ENCODE data around the gene ANKRD11.
"Not testable (repeated sequence)": the region's sequence is repeated elsewhere in the genome, so short reads cannot be mapped to it uniquely, and the experiment has no call there.

Gene ANKRD11

DNA sequence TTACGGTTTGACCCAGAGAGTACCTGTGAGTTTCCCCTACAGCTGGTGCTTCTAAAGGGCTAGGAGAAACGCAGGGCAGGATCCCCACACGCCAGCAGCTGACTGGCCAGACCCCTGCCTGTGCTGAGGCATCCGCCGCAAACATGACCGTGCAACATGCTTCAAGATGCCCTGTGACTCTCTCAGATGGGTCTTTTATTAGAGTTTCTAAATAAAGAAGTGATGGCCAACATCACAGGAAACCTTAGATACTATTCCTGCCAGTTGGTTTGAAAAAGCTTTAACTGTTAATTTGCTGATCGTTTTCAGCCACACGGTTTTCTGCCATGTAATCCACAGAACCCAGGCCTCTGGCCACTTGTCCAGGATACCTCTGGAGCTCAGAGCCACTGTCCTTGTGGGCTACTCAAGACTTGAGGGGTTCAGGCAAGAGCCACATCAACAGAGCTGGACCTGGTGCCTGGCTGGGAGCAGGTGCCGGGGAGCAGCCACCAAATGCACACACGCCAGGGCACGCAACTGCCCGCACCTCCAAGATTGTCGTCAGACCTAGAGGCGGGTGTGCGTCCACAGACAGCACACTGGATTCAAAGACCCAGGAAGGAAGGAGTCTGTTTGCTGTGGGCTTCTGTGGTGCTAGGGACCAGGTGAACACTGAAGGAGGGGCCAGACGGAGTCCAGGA lies 154.4 kb downstream of the ANKRD11 start:
- no peak overlapping the region for H3K4me3 ChIP-seq (replicated peaks in 1 of 2; ENCODE audit: low read depth in 2 of 2, low read length in 2 of 2)
- no peak for DNase-seq (ENCODE audit: low read depth in 2 of 2)
- TF ChIP-seq, protein P1, sequence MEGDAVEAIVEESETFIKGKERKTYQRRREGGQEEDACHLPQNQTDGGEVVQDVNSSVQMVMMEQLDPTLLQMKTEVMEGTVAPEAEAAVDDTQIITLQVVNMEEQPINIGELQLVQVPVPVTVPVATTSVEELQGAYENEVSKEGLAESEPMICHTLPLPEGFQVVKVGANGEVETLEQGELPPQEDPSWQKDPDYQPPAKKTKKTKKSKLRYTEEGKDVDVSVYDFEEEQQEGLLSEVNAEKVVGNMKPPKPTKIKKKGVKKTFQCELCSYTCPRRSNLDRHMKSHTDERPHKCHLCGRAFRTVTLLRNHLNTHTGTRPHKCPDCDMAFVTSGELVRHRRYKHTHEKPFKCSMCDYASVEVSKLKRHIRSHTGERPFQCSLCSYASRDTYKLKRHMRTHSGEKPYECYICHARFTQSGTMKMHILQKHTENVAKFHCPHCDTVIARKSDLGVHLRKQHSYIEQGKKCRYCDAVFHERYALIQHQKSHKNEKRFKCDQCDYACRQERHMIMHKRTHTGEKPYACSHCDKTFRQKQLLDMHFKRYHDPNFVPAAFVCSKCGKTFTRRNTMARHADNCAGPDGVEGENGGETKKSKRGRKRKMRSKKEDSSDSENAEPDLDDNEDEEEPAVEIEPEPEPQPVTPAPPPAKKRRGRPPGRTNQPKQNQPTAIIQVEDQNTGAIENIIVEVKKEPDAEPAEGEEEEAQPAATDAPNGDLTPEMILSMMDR (IDR thresholded peaks at IDR 0.05; ENCODE audit: low read depth, low read length): no peak

DNA sequence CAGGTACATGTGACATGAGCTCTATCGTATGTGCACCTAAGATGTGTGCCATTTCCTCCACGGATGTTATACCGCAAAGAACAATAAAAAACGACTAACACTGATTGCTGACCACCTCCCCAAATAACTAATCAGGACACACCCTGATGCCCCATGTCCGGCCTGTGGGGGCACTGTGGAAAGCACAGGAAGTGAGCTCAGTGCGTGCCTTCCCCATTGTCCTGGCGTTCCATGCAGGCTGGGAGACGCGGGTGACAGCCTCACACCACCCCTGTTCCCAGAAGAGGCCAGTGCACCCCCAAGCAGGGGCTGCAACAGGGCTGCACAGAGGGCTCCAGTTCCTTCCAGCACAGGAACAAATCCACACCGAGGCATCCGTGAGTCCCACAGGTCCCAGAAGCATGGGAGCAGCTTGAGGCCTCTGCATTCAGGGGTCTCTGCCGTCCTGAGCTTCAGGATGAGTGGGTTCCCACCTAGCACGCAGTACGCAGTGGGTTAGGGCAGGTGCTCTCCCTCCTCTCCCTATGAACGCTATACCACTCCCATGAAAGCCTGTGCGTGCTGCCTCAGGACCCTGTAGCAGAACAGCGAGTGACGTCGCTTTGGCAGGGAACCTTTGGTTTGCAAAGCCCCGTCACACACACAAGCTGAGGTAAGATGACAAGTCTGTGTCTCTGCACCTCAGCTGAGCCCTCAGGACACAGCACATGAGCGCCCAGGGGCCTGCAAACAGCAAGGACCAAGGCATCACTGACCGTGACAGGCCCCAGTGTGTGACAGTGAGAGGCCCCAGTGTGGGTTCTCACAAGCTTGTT lies 155.2 kb downstream of the ANKRD11 start:
- no peak overlapping the region for H3K4me3 ChIP-seq (replicated peaks in 1 of 2; ENCODE audit: low read depth in 2 of 2, low read length in 2 of 2)
- TF ChIP-seq, protein P1 (IDR thresholded peaks at IDR 0.05; ENCODE audit: low read depth, low read length): peak; percentile 25
- no peak for DNase-seq (ENCODE audit: low read depth in 2 of 2)

DNA sequence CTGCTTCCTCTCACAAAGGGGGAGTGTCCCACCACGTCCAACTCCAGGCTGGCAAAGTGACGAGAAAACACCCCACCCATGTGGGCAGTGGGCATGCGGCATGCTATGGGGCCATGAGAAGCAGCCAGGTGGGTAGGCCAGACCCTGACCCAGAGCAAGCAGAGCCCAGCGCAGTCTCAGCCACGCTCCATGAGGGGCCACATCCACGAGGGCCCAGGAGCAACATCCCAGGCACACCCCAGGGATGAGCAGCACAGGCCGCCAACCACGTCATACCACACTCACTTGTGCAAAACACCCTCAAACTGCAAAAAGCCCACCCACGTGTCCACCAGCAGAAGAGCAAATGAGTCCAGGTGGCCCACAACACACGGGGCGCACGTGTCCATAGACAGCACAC lies 155.9 kb downstream of the ANKRD11 start:
- TF ChIP-seq, protein P1 (IDR thresholded peaks at IDR 0.05; ENCODE audit: low read depth, low read length): no peak
- no peak for DNase-seq (ENCODE audit: low read depth in 2 of 2)
- no peak overlapping the region for H3K4me3 ChIP-seq (replicated peaks in 1 of 2; ENCODE audit: low read depth in 2 of 2, low read length in 2 of 2)

DNA sequence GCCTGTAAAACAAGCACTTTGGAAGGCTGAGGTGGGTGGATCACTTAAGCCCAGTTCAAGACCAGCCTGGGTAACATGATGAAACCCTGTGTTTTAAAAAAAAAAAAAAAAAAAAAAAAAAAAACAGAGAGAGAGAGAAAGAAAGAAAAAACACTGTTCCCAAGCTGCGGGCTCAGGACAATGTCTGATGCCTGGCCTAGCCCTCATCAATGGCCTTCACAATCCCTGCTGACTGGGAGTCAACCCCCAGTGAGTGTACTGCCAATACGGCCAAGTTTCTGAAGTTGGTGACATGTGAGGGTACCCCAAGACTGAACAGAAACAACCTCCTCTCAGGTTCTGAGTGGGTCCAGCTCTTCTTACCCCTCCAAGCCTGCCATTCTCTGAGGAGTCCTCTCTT lies 156.3 kb downstream of the ANKRD11 start:
- DNase-seq (ENCODE audit: low read depth in 2 of 2): no peak
- H3K4me3 ChIP-seq (replicated peaks in 1 of 2; ENCODE audit: low read depth in 2 of 2, low read length in 2 of 2): no peak overlapping the region
- TF ChIP-seq, protein P1 (IDR thresholded peaks at IDR 0.05; ENCODE audit: low read depth, low read length): no peak

DNA sequence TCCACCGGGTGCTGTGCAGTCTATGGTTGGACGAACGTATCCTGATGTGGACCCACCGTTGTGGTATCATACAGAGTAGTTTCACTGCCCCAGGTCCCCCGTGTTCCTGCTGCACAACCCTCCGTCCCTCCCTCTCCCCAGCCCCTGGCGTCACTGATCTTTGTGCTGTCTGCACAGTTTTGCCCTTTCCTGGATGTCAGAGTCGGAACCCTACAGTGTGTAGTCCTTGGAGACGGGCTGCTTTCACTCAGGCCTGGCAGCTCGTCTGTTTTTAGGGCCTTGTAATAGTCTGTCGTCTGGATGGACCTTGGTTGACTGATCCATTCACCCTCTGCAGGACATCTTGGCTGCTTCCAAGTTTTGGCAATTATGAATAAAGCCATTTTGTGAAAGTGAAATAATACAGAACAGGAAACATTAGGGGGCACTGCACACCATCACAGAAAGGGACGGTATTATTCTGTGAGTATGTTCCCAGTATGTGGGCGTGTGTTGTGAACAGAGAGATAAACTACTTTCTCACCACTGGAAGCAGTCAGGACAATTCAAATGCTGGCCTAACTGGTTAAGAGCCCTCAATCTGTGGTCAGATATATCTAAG lies 156.9 kb downstream of the ANKRD11 start:
- not testable (repeated sequence) for H3K4me3 ChIP-seq (replicated peaks in 1 of 2; ENCODE audit: low read depth in 2 of 2, low read length in 2 of 2)
- peak; percentile 90 to 93 for DNase-seq (ENCODE audit: low read depth in 2 of 2)
- TF ChIP-seq, protein P1 (IDR thresholded peaks at IDR 0.05; ENCODE audit: low read depth, low read length): peak; percentile 50

DNA sequence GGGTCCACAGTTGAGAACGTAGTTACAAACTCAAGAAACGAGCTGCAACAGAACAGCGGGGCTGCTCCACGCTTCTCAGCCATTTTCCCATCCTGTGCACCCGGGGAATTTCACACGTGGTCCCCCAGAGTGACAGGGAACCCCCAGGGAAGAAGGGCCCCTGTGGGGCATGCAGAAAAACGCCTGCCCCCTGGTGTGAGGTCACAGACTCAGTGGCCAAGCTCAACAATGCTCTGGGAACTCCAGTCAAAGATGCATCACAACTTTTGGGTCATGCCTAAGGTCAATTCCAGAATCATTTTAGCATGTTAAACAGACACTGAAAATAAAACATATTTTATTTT lies 157.5 kb downstream of the ANKRD11 start:
- TF ChIP-seq, protein P1 (IDR thresholded peaks at IDR 0.05; ENCODE audit: low read depth, low read length): no peak
- no peak for DNase-seq (ENCODE audit: low read depth in 2 of 2)
- no peak overlapping the region for H3K4me3 ChIP-seq (replicated peaks in 1 of 2; ENCODE audit: low read depth in 2 of 2, low read length in 2 of 2)

Measured in cardiac fibroblast (primary cell).